Measurements from ENCODE around the gene APBA2.

The APBA2 gene

GRCh38 chr15:28915041-28915810 is 29.5 kb downstream of the APBA2 start:
- no peak for DNase-seq (ENCODE audit: low spot score)

- no peak for DNase-seq (ENCODE audit: low spot score)
Observed at GRCh38 chr15:28915935-28916334, 30.2 kb downstream of the APBA2 start.

GRCh38 chr15:28917791-28918140 is 32.0 kb downstream of the APBA2 start:
- no peak for DNase-seq (ENCODE audit: low spot score)

DNA sequence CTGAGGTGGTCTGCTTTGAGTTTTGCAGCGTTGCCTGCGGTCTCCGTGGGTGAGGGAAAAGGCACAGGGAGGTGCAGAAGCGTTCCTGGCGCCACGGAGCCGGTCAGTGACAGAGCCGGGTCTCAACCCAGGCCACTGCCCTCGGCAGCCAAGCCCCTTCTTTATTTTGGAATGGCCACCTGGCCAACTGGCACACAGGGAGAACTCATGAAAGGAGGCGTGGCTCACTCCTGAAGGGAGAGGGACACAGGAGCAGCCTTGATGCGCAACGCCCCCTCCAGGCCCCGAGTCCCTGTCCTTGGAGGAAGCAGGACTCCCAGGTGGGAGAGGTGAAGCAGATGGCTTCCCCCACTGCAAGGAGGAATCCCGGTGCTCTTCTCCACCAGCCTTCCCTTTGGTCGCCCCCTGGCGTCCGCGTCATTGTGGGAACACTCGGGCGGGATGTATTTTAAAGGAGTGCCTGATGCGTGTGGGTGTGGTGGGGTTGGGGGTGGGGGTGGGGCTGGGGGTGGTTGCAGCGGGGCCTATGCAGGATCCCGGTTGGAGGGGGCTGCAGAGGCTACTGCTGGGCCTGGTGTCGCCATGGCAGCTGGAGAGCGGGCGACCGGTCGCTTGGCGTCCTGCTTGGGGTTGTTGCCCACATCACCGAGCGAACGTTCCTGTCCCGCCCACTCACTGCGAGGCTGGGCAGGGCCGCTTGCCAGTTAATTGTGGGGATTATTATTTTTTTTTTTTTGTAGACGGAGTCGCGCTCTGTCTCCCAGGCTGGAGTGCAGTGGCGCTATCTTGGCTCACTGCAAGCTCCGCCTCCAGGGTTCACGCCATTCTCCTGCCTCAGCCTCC is 32.6 kb downstream of the APBA2 start:
- peak; percentile 25 for DNase-seq (ENCODE audit: low spot score)

DNA sequence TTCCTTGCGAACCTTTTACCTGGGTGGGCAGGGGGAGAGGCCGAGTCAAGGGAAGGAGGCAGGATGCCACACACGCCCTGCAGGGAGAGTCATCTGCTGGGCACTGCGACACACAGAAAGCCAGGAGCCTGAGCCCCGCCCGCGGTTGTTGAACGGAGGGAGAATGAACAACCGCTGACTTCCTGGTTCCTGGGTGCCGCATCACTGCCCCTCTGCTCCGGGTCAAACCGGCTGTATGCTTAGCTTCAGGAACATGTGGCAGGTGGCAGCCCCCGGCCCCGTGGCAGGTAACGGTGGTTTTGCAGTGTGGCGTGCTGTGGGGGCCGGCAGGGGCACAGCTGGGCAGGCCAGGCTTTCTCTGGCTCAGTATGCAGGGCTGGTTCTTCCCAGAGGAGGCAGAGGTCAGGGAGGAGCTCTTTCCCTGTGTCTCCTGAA is 33.4 kb downstream of the APBA2 start:
- DNase-seq (ENCODE audit: low spot score) = peak; percentile 22

DNA sequence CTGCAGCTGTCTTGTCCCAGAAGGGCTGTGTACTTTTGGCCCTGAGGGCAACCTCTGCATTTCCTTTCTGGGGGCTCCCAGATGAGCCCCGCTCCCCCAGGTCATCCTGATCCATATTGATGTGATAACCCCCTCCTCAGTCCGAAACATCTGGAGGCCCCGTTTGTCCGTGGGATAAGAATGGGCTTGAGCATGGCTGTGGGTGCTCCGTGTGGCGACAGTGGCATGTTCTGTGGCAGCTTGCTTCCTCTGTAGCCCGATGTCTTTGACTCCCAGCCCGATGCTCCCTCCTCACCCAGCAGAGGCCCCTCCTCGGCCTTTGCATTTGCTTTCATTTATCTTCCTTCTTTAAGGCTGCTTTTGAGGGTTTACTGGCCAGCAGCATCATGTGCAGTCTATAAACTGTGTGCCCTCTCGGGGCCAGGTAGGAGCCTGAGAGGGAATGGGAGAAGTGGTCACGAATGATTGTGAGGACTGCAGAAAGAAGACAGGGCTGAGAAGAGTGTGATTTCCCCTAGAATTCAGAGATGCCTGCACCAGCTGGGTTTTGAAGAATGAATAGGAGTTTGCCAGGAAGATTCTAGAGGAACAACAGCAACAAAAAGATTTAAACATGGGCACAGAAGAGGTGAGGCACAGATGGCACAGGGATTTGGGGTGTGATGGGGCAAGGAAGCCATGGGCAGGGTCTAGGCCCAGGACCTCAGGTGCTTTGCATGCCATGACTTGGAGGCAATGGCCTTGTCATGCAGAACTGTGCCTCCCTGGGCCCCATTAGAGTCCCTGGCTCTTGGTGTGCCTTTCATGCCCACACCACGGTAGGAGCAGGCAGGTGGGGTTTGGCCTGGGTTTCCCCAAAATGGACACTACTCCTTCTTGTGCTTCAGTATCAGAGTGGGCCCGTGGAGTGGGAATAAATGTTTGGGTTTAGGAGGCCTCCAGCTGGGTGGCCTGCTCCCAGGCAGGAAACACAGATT is 34.2 kb downstream of the APBA2 start:
- no peak for DNase-seq (ENCODE audit: low spot score)

DNA sequence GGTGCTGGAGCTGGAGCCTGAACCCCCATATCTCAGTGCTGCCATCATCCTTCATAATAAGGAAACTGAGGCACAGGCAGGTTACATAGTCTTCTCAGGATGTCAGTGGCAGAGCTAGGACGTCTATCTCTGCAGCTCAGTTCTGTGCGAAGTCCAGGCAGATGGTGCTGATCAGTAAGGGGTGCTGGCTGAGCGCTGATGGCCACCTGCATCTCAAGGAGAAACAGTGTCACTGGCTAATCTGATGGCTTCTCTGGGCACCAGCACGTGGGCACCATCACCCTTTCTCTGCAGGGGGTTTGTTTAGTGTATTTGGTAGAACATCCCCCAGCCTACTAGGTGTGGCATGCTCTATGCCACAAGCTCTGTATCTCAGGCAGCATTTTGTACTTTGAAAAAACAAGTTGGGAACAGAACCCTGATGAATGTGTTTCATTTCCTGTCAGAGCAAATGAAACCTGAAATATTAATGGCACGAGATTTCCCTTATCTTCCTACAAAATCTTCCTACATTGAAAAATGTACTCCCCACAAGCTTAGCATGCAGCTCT is 35.1 kb downstream of the APBA2 start:
- no peak for DNase-seq (ENCODE audit: low spot score)

- no peak for DNase-seq (ENCODE audit: low spot score)
Observed at GRCh38 chr15:28921336-28921735, 35.6 kb downstream of the APBA2 start.

DNA sequence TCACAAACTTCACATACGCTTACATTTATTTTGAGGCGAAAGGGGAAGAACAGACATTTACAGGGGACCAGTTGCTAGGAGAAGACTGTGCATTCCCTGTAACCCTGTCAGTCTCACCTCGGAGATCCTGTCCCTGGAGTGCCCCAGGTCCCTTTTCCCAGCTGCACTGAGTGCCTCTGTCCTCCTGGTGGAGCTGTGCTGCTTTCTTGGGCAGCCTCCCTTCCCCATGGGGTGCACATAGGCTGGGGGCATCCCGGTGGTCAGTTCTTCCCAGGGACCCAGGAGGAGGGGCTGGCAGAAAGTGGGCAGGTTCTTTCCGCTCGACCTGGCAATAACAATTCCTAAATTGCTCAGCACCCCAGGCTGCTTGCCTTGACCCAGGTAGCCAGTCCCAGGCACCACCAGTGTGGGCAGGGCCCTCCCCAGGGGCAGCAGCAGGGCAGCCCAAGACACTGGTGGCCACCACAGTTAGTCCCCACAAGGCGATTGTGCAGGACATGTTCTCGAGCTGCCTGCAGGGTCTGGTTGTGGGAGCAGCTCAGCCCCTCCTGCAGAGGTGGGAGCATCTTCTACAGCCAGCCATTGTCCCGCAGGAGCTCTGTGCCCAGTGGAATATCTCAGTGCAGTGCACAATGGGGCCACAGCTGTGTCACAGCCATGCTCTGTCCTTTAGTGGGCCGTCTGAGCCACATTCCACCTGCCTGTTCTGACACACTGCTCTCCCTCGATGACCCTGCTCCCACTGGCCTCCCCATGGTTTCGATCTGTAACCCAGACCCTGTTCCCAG is 36.3 kb downstream of the APBA2 start:
- DNase-seq (ENCODE audit: low spot score) = no peak

DNA sequence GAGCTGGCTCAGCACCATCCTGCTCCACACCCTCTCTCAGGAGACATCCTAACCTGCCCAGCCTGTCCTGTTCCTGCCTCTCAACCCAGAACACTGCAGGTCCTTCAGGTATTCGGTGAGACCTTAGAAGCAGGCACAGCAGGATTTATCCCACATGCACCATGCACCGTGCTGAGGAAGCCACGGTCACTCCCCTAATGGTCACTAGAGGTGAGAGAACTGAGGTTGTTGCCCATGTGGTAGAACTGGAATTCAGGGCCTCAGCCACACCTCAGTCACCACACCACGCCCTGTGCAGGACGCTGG is 36.9 kb downstream of the APBA2 start:
- DNase-seq (ENCODE audit: low spot score) = no peak

DNA sequence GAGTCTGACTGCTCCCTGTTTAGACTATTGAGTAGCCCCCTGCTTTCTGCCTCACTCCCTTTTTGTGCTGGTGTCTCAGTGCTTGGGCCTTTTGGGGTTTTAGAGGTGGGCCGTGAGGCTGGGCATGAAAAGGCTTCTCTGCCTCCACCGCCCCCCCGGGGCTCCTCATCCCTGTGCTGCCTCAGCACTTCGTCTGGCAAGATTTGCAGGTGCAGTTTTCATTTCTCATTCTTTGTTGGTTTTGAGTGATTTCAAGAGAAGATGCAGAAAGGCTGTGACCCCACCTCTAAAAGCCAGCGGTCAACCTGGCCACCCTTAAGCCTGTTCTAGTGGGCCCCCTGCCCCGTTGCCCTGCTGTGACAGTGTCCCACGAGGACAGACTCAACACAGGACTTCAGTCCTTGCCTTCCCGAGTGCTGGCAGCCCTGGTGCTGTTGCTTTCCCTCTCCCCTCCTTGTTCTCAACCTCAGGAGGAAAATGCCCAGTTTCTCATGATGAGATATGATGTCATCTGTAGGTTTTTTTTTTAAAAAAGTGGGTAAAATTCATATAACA is 38.0 kb downstream of the APBA2 start:
- DNase-seq (ENCODE audit: low spot score) = no peak

DNA sequence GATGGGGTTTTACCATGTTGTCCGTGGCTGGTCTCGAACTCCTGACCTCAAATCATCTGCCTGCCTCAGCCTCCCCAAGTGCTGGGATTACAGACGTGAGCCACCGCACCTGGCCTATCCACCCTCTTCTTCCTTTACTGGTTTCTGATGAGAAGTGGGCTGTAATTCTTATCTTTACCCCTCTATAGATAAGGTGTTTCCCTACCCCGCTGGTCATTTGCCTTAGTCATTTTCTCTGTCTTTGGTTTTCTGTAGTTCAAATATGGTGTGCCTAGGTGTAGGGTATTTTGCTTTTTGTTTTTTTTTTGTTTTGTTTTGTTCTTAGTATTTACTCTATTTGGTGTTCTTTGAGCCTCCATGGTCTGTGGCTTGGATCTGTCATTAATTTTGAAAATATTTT is 41.3 kb downstream of the APBA2 start:
- DNase-seq (ENCODE audit: low spot score) = no peak

DNA sequence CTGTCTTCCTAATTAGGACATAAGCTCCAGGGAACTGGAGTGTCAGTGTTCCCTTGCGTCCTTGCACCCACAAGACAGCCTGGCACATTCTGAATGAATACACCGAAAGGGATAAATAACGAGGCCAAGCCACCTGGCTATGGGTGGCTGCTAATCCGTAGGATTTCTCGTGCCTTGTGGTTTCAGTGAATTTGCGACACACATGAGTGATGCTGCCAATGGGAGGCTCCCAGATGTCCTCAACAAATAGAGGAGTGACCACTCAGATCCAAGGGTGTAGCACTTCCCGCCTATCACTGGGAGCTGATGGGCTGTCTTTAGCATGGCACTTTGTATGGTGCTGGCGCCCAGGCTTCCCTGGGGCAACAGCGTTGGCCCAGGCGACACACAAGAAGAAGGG is 43.4 kb downstream of the APBA2 start:
- no peak for DNase-seq (ENCODE audit: low spot score)

GRCh38 chr15:28930011-28930410 is 44.2 kb downstream of the APBA2 start:
- no peak for DNase-seq (ENCODE audit: low spot score)

- DNase-seq (ENCODE audit: low spot score) = no peak
Observed at GRCh38 chr15:28930476-28931291, 44.9 kb downstream of the APBA2 start.

GRCh38 chr15:28931828-28932227 is 46.1 kb downstream of the APBA2 start:
- no peak for DNase-seq (ENCODE audit: low spot score)

- DNase-seq (ENCODE audit: low spot score) = no peak
Observed at GRCh38 chr15:28932361-28932760, 46.6 kb downstream of the APBA2 start.

DNA sequence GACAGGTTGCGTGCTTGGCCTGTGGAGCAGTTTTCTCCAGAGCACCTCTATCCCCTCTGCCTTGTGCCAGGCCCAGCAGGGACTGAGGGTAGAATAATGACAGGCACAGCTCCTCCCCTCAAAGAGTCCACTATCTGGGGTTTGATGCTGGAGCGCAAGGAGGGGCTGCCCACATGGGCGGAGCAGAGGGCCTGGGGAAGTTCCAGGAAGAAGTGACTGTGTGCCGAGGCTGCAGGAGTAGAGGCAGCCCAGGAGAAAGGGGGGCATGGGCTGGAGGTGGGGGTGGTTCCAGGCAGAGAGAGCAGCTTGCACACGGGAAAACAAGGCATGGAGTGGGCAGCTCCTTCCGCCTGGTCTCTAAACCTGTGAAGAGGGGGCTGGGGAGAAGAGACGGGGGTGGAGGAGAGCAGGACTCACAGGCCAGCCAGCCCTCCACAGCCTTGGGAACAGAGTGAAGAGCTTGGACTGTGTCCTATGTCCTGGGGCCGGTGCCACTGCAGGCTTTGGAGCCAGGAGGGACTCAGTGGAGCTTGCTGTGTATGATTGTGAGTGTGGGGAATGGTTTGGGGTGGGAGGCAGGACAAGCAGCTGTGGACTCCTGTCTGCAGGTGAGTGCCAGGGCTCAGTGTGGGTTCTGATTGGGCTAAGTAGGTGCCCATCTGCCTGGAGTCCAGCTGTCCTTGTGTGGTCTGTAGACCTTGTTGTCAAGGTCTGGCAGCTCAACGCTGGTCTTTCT is 48.1 kb downstream of the APBA2 start:
- DNase-seq (ENCODE audit: low spot score) = no peak

GRCh38 chr15:28934645-28935044 is 48.9 kb downstream of the APBA2 start:
- DNase-seq (ENCODE audit: low spot score) = no peak

Data from HuH-7.5 (cell line).